T-helper 2 cell (primary cell): ENCODE data around the gene C1orf105.
"Not testable (repeated sequence)": the region's sequence is repeated elsewhere in the genome, so short reads cannot be mapped to it uniquely, and the experiment has no call there.

Source experiments
- DNase-seq, 5 experiments: peaks; one replicate each; pipeline versions ENCODE4 v3.0.0 to v3.0.0-alpha.2; 2012 to 2022
- total RNA-seq, 2 donors: gene quantifications; one replicate each; lab custom pipeline; 2026; lab: John Stamatoyannopoulos, UW

C1orf105 gene, protein sequence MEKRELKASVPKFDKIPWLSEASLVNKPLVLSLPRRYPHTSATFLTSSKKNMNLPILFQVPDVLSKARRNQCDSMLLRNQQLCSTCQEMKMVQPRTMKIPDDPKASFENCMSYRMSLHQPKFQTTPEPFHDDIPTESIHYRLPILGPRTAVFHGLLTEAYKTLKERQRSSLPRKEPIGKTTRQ
- 0 to 0.31 reads per million in 2 donors for total RNA-seq

DNA sequence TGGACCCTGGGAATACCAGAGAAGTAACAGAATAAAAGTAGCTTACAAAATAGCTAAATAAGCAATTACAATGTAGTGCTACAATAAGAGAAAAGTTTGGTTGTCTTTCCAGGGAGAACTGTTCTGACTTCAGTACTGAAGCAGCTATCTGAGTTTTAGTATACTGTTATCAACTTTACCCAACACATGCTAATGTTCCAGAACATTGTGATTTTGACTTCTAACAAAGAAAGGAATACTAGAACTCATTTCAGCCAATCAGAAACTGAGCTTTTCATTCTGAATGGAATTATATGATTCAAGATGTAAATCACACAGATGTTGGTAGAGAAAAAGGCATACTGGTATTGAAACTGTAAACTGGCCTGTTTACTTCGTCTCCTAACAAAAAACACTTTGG, at the start of gene C1orf105:
TSS of gene C1orf105 (plus strand) at position 301 of the 400 bp plus-strand sequence. CDS start 201 bp downstream, outside the sequence.
- no peak for DNase-seq

DNA sequence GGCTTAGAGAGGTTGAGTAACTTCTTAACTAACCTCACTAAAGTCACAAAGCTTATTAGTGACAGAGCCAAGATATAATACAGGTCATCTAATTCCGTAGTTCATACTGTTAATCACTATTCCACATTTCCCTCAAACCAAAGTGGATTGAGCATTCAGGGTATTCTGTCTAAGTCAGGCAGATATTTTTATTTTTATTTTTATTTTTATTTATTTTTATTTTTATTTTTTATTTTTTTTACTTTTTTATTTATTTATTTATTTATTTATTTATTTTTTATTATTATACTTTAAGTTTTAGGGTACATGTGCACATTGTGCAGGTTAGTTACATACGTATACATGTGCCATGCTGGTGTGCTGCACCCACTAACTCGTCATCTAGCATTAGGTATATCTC, 48.8 kb upstream of the C1orf105 start:
- not testable (repeated sequence) for DNase-seq

DNA sequence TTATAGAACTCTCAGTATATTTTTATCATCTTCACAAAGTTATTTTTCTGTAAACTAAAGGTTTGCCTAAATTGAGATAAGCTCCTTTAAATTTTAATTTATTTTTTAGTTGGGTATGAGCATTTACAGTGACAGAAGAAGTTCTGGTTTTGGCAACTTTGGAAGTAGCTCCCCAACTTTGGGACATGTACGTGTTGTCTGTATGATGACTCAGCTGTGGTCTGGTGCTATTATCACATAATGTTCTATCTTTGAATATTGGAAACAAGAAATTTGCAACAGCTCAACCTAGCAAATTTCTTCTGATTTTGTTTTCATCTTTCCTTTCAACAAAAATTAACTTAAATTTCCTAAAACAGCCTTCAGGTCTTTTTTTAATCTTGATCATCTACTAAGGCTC, 46.6 kb upstream of the C1orf105 start:
- peak in 1 of 5 experiments; percentile 26 for DNase-seq

DNA sequence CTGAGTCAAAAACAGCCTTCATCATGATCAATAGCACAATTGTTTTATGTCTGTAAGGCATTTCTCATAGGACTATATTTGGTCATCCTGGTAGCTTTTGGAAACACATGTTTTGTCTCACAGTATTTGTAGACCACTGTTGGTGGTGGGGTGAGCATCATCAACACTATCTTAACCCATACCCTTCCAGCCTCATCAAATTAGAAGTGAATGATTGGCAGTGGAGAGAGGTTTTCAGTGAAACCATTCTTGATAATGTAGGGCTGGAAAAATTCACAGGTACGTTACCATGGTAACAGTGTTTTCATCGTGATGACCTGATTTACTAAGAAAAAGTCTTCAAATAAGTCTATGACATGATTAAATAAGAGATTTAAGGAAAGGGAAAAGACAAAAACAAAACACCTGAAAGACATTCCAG, 45.3 kb upstream of the C1orf105 start:
- peak in 1 of 5 experiments; percentile 48 for DNase-seq

DNA sequence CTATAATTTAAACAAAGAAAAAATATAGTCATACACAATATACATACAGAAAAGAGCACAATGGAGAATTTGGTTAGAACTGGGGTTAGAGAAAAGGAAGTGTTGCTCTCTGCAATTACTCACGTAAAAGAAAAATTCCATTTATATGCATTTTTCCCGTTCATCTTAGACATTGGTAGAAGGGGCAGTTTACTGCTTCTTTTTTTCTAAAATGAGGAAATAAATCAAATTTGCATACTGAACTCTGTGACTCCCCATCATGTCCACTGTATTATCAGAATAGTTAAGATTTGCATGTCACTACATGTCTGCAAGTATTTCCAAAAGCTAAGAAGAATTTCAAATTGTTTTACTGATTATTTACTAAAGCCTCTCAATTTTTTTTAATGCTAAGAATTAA, 44.1 kb upstream of the C1orf105 start:
- no peak for DNase-seq

DNA sequence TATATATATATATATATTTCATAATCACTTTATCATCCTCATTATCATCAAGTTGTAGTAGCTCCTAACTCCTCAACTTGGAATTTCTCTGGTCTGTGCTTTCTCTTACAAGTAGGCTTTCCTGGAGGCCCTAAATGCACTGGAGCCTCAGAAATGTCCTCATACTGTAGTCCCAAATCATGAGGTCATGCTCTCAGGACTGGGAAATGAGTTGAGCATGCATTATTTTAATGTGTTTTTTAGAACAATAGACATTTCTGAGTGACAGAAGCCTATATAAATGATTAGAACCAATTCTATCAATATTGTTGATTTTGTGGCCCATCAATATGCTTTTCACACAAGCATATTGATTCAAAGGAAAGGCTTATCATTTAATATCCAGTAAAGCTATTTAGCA, 42.9 kb upstream of the C1orf105 start:
- no peak for DNase-seq

DNA sequence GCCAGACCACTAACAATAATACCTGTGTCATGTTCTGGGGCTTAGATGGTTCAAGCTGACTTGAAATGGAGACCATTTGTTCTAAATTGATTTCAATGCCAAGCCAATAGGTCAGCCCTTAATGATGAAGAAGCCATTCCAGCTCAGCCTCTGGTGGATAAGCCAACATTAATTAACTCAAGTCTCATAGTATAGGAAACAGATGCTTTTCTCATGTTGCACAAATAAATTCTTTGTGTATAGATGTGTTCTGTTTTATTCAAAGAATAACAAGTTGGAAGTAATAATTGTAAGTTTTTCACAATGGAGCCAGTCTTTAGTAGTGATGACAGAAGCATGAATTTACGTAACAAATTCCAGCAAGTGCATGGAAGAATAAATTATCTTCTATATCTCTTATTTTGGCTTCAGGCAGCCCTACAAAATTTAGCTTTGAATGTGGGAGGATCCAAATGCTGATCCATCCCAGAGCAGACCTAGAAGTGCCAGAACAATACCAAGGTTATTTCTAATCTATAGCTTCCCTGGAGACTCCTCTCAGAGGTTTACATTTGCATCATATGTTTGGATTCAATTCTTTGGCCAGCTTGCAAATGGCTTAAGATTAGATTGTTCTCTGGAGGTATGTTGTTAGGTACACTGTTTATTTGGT, 42.2 kb upstream of the C1orf105 start:
- DNase-seq: no peak

DNA sequence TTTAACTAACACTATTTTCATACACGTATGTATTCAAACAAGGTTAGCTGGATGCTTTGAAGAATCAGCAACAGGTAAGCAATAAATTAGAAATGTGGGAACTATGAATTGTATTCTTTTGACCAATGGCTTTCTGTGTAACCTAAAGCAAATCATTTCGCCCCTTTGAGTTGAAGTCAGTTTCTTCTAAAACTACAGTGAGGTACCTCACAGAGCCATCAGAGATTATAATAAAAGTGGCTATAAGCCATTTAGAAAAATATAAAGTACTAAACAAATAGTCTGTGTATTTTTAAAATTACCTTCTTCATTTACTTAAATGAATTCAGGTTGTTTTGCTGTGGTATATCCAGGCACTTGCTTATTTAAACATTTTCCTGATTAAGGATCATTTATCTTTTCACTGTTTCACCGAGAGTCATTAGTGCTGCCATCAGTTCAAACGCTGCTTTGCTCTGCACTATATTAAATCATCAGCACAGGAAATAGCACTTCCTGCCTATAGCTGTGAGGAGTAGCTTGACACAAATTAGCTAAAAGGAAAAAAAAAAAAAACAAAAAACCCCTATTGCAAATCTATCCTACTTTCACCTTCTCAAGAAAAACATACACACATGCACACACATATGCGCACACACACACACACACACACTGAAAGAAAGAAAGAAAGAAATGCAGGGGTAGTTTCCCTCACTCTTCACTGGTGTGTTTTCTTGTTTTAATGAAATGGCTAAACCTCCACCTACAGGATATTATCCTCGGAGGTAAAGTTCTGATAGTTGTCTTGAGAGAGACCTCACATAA, 39.8 kb upstream of the C1orf105 start:
- DNase-seq: peak in 2 of 5 experiments; percentile 53 to 91

DNA sequence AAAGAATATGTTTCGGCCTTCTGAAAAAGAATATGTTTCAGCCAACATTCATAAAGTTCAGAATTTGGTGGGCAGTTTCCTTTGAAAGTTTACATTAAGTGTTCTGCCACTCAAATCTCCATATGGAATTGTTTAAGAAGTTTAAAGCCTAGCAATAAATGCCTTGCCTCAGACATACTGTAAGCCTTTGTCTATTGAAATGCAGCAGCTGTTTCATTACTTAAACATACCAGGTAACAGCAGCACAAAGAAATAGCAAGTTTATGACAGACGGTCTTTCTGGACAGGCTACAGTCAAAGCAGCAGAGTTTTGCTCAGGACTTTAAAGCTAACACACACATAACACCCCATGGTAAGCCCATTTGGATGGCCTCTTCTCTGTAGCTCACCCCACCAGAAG, 38.5 kb upstream of the C1orf105 start:
- DNase-seq: no peak

DNA sequence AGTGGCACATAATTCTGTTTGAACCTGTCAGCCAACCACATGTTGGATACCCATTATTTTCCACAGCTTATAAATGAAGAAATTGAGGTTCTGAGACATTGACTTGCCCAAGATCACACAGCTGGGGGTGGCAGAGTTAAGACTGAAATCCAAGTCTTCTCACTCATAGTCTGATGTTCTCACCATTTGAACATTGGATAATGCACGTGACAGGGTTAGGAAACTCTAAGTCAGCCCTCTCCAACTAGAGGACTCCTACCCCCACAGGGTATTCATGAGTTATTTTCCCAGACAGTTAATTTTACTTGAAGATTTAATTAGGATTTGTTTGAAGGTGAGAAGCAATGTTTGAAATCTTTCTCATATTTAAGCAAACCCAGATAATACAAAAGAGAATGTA, 38.1 kb upstream of the C1orf105 start:
- no peak for DNase-seq

DNA sequence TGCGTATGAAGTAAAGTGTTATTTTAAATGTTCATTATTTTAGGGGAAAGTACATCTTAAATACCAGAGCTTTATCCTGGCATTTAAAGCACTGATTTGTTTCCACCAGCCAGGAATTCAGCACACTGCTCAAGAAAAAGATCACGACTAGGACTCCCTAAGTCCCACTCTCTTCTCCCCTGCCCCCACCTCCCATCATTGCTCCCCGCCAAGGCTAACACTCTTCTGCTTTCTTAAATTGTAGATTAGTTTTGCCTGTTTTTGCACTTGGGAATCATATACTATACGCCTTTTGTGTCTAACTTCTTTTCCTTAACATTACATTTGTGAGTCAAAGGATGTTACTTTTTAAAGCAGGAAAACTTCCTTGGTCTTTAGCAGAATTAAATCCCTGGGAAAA, 37.5 kb upstream of the C1orf105 start:
- DNase-seq: no peak

DNA sequence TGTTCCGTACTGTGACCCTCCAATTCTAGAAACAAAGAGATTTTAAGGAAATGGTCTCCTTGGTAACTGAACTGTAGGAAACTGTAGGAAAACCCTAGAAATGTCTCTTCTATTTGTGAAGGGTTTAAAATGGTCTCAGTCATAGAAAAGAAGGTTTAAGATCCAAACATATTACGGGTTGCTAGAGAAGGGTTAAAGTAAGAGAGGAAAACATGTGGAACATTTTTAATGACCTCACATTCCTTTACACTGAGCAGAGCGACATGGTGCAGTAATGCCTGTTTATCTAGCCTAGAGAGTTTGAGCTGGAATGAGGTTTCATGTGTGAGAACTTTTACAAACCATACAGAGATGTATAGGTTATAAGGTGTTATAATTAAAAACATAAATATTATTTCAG, 36.9 kb upstream of the C1orf105 start:
- no peak for DNase-seq

DNA sequence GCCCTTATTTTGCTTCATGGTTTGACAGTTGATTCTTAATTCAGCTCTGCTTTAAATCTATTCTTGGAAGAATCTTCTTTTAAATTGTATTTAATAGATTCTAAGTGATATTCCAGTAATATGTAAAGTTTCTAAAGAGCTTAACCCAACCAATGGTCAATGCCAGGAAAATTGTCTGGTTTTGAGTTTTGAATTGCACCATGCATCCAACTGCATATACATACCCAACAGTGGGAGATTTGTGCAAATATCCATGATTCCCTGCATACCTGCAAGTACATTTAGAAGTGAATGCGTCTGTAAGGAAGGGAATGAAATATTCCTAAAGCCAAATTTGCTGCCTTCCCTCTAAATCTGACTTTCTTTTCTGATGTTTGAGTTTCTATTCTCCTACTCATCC, 35.8 kb upstream of the C1orf105 start:
- no peak for DNase-seq

DNA sequence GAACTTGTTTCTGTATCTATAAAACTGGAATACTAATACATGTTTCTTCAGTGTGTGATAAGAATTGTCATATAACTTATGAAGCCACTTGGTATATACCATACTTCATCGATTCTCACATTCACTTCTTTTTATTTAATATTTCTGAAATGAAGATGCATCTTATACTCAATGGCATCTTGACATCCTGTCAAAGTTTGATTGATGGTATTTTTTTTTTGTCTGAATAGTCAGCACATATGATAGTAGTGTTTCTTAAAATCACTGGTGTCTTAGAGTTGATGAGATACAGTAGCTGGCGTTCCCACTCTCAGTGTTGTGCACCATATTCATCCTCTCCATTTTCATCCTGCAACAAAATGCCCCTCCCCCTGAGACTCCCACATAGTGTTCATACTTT, 34.4 kb upstream of the C1orf105 start:
- DNase-seq: no peak

DNA sequence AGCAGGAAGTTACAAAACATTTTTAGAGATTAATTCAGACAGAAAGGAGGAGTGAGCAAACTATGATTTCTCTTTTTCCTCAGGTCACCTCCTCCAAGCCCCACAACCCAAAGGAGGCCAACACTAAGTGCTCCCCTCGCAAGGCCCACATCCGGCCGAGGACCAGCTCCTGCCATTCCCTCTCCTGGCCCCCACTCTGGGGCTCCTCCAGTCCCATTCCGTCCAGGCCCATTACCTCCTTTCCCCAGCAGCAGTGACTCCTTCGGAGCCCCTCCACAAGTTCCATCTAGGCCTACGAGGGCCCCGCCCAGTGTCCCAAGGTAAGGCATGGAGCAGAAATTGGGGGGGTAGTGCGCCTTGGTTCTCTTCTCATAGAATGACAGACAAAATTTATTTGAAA, 32.0 kb upstream of the C1orf105 start:
- no peak for DNase-seq

DNA sequence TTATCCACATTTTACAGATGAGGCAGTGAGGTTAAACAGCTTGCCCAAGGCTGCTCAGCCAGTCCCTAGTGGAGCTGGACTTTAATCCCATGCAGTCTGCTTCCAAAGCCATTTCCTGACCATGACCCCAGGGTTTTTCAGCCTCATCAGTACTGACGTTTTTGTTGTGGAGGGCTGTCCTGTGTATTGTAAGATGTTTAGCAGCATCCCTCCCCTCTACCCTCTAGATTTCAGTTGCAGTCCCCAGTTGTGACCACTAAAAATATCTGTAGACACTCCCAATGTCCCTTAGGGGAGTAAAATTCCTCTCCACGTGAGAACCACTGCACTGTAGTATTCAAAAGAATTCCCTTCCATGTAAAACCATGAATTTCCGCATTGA, 30.2 kb upstream of the C1orf105 start:
- no peak for DNase-seq

DNA sequence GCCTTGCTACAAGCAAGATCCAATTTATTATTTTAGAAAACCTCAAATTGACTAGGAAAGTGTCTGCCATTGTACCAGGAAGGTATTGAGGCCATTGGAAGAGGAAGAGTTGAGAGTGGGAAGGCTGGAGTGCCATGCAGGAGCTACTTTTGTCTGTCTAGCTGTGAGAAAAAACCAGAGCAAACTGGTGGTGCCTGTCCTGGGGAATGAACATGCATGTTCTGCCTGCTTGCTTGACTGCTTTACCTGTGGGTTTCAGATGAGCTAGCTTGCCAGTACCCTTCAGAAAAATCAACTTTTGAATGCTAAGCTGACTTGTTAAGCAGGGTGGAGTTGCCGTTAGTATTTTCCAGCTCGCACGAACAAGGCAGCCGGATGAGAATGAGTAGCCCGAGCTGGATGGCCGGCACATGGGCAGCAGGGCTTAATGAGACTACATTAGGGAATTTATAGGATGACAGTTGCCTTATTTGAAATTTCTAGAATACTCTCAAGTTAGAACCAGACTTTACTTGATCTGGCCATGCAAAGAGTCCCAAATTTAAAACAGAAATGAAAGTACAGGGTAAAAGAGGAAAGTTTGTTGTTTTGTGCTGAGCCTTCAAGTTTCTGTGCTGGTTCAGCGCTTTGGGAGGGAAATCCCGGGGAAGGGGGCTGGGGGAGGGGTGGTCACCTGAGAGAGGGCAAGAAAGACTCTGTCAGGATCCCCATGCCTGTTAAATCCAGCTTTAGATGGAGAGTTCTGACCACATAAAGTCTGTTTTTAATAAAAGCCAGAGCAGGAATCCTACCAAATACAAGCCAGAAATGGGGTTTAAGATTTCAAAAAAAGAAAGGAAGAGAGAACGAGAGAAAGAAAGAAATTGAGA, 29.6 kb upstream of the C1orf105 start:
- DNase-seq: no peak

DNA sequence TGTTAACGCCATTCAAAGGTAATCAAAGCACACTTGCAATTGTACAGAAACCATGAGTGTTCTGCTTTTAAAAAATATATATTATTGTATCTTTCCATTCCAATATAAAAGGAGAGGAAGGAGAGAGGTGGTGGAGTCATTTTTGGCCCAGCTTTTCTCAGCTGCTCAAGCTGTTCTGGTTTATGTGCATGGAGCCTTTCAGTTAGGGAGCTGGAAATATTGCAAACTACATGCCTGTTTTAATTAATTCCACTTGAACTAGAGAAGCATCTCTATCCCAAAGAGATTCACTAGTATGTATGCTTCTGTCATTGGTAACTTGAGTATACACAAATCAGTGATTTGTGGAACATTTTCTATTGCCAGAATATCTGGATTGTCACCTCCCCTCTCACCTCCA, 28.5 kb upstream of the C1orf105 start:
- no peak for DNase-seq

DNA sequence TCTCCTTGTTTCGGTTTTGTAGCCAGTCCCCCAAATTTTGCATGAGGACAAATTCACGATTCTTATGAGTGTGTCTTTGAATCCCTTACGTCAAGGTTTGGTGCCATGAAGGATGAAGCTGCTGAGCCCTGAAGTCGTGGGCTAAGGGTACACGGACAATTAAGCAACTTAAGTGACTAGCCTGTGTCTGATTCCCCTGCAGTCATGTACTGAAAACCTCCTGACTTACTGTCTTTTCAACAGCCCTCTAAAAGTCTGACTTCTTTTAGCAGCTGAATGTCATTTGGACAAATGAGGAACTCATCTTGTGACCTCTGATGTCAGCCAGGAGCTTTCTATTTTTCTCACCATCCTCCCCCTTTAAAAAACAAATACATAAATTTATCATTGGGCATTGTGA, 27.1 kb upstream of the C1orf105 start:
- DNase-seq: no peak

DNA sequence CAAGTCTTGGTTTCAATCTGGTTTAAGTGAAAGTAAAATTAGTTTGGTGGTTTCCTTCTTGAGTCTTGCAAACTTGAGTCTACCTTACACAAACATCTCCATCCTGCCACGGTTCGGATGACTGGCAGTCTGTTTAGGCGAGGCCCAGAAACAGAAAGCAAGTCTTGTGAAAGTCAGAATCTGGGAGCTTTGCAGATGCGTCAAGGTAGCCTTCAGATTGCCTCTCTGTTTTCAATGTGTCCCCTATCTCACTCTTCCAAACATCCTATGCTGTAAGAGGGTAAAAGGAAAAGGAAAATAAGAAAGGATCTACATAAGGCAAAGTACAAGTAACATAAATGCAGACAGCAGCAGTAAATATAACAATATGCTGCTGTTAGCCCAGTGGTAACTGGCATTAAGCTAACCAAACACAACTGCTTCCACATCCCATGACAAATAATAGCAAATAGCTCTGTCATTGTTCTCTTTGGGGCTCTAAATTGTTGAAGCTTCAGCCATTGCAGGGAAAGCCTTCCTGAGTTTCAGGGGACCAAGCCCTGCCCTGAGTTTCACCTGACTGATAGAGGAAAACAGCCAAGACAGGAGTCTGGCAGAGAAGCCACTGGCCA, 26.2 kb upstream of the C1orf105 start:
- DNase-seq: peak in 4 of 5 experiments; percentile 26 to 97 (median 48)

DNA sequence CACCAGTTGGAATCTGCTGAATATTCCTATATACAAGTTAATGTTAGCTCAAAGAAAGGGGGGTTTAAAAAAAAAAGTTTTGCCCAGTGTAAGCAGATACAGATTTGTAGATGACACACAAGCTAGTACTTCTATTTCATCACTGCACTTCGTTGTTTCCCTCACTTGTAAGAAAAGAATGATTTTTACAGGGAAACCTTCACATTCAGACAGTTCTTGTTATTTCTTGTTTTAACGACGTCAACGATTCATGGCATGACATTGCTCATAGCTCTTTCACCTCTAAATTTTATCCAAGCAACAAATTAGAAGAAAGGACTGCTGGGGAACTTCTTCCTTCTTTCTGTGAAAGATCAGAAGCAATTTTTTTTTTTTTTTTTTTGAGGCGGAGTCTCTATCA, 25.7 kb upstream of the C1orf105 start:
- peak in 1 of 5 experiments; percentile 26 for DNase-seq

DNA sequence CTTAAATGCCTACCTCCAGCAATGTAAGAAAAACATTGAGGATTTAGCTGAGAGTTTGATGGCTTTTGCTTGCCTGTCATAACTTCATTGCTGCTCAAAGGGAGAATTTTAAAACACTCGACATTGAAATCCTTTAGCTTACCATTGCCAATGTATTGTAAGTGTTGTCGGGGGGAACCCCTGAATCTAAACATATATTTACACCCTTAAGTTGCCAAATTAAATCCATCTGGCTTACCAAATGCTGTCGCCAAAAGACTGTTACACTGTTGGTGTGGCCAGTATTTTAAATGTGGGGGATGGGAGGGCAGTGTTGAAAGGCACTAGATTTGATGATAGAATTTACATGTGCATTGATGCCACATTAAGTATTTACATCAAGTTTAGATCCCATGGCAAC, 24.9 kb upstream of the C1orf105 start:
- DNase-seq: no peak
